ENCODE data around the gene LRP5. TPM values are rescaled to one million over a fixed set of nuclear protein-coding genes. Genes with fewer than 3 reads are reported as not detected.

Gene LRP5
- total RNA-seq, 1 experiment from 2014 or later = 48.8 TPM

GRCh38 chr11:68467201-68467834 is 154.9 kb downstream of the LRP5 start:
- no peak for ATAC-seq
- Mint-ChIP-seq H3K4me3 (no peak overlapping the region), H3K36me3 (peaks cover 17% of the 10 kb centered on the region), H3K27me3 (ENCODE audit: low read depth) (no peaks in the 10 kb centered on the region), H3K27ac (peak overlapping the region; percentile 67; the same call in 1 of the 2 replicates), H3K4me1 (peaks cover 74% of the 10 kb centered on the region), H3K9me3 (peaks cover 4% of the 10 kb centered on the region; the same call in 1 of the 2 replicates)
- ChIA-PET POLR2A (no interaction called here), CTCF (interaction anchor here (0.6 to 0.7 kb wide), 2 partner anchors 11 to 84 kb away, joined by 3 to 6 read pairs; no protein-coding TSS in a partner anchor)
- TF ChIP-seq KAT7 (CRISPR knock-in tag; IDR thresholded peaks at IDR 0.05; ENCODE audit: borderline replicate concordance) (no peak), ZNF219 (CRISPR knock-in tag; IDR thresholded peaks at IDR 0.05; ENCODE audit: borderline replicate concordance) (no peak), NFATC4 (CRISPR knock-in tag; IDR thresholded peaks at IDR 0.05) (no peak), E2F5 (CRISPR knock-in tag; IDR thresholded peaks at IDR 0.05) (no peak), FOXJ3 (CRISPR knock-in tag; IDR thresholded peaks at IDR 0.05; ENCODE audit: borderline replicate concordance) (no peak), IRF1 (CRISPR knock-in tag; IDR thresholded peaks at IDR 0.05) (no peak), ZNF396 (CRISPR knock-in tag; IDR thresholded peaks at IDR 0.05; ENCODE audit: borderline replicate concordance) (no peak), ZNF532 (CRISPR knock-in tag; IDR thresholded peaks at IDR 0.05; ENCODE audit: borderline replicate concordance) (no peak), GRHL2 (CRISPR knock-in tag; IDR thresholded peaks at IDR 0.05; ENCODE audit: insufficient replicate concordance, severe bottlenecking) (no peak), HMGA2 (CRISPR knock-in tag; IDR thresholded peaks at IDR 0.05) (no peak), GTF2I (CRISPR knock-in tag; conservative IDR thresholded peaks at IDR 0.05) (no peak), NR1H2 (CRISPR knock-in tag; IDR thresholded peaks at IDR 0.05) (no peak), ZNF138 (CRISPR knock-in tag; conservative IDR thresholded peaks at IDR 0.05) (no peak), NR2C2 (CRISPR knock-in tag; IDR thresholded peaks at IDR 0.05) (no peak)
- TF ChIP-seq, protein P1, sequence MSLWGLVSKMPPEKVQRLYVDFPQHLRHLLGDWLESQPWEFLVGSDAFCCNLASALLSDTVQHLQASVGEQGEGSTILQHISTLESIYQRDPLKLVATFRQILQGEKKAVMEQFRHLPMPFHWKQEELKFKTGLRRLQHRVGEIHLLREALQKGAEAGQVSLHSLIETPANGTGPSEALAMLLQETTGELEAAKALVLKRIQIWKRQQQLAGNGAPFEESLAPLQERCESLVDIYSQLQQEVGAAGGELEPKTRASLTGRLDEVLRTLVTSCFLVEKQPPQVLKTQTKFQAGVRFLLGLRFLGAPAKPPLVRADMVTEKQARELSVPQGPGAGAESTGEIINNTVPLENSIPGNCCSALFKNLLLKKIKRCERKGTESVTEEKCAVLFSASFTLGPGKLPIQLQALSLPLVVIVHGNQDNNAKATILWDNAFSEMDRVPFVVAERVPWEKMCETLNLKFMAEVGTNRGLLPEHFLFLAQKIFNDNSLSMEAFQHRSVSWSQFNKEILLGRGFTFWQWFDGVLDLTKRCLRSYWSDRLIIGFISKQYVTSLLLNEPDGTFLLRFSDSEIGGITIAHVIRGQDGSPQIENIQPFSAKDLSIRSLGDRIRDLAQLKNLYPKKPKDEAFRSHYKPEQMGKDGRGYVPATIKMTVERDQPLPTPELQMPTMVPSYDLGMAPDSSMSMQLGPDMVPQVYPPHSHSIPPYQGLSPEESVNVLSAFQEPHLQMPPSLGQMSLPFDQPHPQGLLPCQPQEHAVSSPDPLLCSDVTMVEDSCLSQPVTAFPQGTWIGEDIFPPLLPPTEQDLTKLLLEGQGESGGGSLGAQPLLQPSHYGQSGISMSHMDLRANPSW (CRISPR knock-in tag; conservative IDR thresholded peaks at IDR 0.05; ENCODE audit: low read depth) = no peak
- no peak for DNase-seq (ENCODE audit: low spot score)

DNA sequence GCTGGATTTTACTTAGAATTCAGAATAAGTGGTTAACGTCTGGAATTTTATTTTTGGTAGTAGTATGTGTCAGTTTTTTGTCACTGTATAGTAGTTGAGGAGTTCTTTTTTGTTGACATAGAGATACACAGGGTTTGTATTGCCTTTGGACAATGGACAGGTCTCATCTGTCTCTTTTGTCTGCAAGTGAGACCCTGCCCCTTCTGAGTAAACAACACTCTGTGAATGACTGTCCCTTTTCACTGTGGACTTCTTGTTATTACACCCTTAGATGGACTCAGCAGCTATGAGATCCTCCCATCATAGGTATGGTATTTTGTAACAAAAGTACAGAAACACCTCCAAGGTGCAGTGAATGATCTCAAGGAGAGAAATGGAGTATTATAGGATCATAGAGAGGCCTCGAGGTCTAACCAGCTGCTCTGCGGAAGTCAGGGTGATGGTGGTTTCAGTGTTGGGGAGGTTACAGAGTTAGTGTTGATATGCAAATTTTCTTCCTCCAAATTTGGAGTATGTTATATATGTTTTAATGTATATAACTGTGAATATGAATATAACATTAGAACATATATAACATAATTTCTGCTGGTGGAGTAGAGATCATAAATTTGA is 155.9 kb downstream of the LRP5 start:
- ChIA-PET POLR2A (no interaction called here), CTCF (no interaction called here)
- DNase-seq (ENCODE audit: low spot score) = no peak
- Mint-ChIP-seq H3K36me3 (peaks cover 24% of the 10 kb centered on the region), H3K4me3 (no peak overlapping the region), H3K9me3 (peaks cover 5% of the 10 kb centered on the region), H3K4me1 (peaks cover 75% of the 10 kb centered on the region), H3K27ac (peak overlapping the region; percentile 15), H3K27me3 (ENCODE audit: low read depth) (no peaks in the 10 kb centered on the region)
- TF ChIP-seq, protein P2, sequence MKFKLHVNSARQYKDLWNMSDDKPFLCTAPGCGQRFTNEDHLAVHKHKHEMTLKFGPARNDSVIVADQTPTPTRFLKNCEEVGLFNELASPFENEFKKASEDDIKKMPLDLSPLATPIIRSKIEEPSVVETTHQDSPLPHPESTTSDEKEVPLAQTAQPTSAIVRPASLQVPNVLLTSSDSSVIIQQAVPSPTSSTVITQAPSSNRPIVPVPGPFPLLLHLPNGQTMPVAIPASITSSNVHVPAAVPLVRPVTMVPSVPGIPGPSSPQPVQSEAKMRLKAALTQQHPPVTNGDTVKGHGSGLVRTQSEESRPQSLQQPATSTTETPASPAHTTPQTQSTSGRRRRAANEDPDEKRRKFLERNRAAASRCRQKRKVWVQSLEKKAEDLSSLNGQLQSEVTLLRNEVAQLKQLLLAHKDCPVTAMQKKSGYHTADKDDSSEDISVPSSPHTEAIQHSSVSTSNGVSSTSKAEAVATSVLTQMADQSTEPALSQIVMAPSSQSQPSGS (CRISPR knock-in tag; IDR thresholded peaks at IDR 0.05; ENCODE audit: borderline replicate concordance, low read depth) = no peak
- TF ChIP-seq NFE2L1 (CRISPR knock-in tag; IDR thresholded peaks at IDR 0.05) = no peak
- ATAC-seq = no peak

All from WTC11 (cell line).